Measurements from ENCODE around the gene ADD3. TPM values are rescaled to one million over a fixed set of nuclear protein-coding genes. Genes with fewer than 3 reads are reported as not detected.

ADD3 gene
- total and polyA plus RNA-seq, 2 donors (not counting 3 experiments of a cell fraction or from before 2014, with no cell fraction given): 14.9 to 55.2 TPM

DNA sequence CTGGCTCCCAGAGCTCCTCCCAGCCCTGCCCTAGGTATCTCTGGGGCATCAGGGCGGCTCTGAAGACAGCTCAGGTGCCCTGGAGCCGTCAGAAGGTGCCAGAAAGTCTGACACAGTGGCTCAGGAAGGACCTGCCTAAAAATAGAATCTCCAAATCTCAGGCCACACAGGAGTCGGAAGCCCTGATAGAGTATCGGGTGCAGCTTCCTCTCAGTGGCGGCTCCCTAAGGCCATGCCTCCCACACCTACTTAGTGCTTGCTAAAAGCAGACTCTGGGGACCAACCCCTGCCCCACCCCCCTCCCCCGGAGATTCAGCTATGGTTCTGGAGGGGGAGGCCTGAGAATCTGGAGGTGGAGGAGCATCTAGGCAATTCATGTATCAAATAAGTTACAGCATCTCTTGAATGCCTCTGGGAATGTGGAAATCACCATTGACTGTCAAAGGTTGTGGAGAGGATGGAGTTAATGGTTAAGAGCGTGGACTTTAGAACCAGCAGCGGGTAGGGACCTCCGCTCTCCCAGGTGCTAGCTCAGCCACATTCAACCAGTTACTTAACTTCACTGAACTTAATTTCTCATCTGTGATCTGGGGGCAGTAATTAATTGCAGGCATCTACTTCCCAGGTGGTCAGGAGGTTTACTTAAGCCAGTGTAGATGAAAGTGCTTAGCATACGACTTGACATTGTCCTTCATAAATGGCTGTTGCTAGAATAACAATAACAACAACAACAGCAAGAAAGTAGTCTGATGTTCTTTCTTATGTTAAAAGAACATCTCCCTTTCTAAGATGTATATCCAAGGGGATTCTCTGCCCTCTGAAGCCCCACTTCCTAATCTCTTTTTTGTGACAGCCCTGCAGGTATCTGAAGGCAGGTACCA, 161.1 kb downstream of the ADD3 start:
- CTCF ChIA-PET: interaction anchor here (0.8 to 1.2 kb wide), 3 partner anchors 8 to 285 kb away, joined by 3 to 4 read pairs (median 4); no protein-coding TSS in a partner anchor
- BruUV-seq (replicated peaks): no TSS peak
- FAIRE-seq: no peak

DNA sequence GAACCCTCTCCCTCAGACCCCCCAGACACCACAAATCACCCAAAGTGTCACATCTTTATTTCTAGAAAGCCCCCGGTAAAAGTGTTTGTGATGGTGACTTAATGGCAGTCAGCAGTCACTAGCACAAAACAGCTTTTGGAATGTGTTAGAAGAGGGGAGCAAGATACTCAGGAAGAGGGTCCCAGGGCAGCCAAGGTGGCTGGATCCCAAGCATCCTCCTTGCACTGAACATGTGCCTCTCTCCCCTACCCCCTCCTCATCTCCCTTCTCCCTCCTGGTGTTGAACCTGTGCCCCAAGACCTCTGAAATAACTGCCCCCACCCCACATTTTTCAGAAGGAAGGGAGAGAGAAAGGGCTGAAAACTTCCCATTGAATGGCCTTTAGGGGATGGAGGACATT, 161.8 kb downstream of the ADD3 start:
- BruUV-seq (replicated peaks): no TSS peak
- H3K9me1 ChIP-seq (replicated peaks; ENCODE audit: control insufficient read depth, extremely low read depth, insufficient read depth, low read length): no peaks in the 10 kb centered on the region
- dilution Hi-C loops (cut with MboI; ENCODE audit: extremely low pct_ligation_motif_present, low sequenced_read_pairs): no loop called here
- H3K9me3 ChIP-seq (replicated peaks; ENCODE audit: control insufficient read depth, insufficient read depth, low read length): no peaks in the 10 kb centered on the region
- H3K27ac ChIP-seq (ENCODE audit: insufficient read depth, low read depth, low read length): no peak overlapping the region
- no peaks in the 10 kb centered on the region for H3K79me2 ChIP-seq (ENCODE audit: control insufficient read depth, insufficient read depth, low read length)
- H3K36me3 ChIP-seq (ENCODE audit: control insufficient read depth in 2 of 2, extremely low read depth in 1 of 2, insufficient read depth in 2 of 2, low read length in 2 of 2): no peaks in the 10 kb centered on the region
- H3K4me1 ChIP-seq (ENCODE audit: control insufficient read depth, extremely low read depth, insufficient read depth, low read length): no peaks in the 10 kb centered on the region
- CTCF ChIA-PET: no interaction called here
- TF ChIP-seq, protein P1, sequence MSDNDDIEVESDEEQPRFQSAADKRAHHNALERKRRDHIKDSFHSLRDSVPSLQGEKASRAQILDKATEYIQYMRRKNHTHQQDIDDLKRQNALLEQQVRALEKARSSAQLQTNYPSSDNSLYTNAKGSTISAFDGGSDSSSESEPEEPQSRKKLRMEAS (IDR thresholded peaks at IDR 0.05; ENCODE audit: insufficient read depth, insufficient read length): no peak
- TF ChIP-seq FOS (IDR thresholded peaks at IDR 0.05; ENCODE audit: borderline replicate concordance, insufficient read depth, low read length): no peak
- TF ChIP-seq, protein P2, sequence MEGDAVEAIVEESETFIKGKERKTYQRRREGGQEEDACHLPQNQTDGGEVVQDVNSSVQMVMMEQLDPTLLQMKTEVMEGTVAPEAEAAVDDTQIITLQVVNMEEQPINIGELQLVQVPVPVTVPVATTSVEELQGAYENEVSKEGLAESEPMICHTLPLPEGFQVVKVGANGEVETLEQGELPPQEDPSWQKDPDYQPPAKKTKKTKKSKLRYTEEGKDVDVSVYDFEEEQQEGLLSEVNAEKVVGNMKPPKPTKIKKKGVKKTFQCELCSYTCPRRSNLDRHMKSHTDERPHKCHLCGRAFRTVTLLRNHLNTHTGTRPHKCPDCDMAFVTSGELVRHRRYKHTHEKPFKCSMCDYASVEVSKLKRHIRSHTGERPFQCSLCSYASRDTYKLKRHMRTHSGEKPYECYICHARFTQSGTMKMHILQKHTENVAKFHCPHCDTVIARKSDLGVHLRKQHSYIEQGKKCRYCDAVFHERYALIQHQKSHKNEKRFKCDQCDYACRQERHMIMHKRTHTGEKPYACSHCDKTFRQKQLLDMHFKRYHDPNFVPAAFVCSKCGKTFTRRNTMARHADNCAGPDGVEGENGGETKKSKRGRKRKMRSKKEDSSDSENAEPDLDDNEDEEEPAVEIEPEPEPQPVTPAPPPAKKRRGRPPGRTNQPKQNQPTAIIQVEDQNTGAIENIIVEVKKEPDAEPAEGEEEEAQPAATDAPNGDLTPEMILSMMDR (IDR thresholded peaks at IDR 0.05; ENCODE audit: extremely low read depth in 1 of 2, insufficient read depth in 1 of 2, low read depth in 1 of 2, low read length in 2 of 2): no peak
- no peak for TF ChIP-seq MYC (IDR thresholded peaks at IDR 0.05; ENCODE audit: low read depth, low read length)
- TF ChIP-seq JUN (IDR thresholded peaks at IDR 0.05; ENCODE audit: borderline replicate concordance, insufficient read depth, insufficient read length, low read depth): no peak
- TF ChIP-seq POLR2AphosphoS5 (IDR thresholded peaks at IDR 0.05; ENCODE audit: insufficient read depth, low read depth, low read length): no peak
- TF ChIP-seq GATA2 (IDR thresholded peaks at IDR 0.05; ENCODE audit: insufficient read depth, insufficient read length, low read depth, low read length): no peak
- no peak for TF ChIP-seq POLR2A (IDR thresholded peaks at IDR 0.05; ENCODE audit: low read depth, low read length)
- no peak for TF ChIP-seq EZH2 (IDR thresholded peaks at IDR 0.05; ENCODE audit: borderline replicate concordance, low read depth, low read length, severe bottlenecking)
- POLR2A ChIA-PET: no interaction called here
- DNase-seq (ENCODE audit: low read depth, low spot score) (no peak), FAIRE-seq (no peak)
- no peak overlapping the region for H3K9ac ChIP-seq (replicated peaks; ENCODE audit: extremely low read depth, insufficient read depth, low read length)
- H3K4me2 ChIP-seq (ENCODE audit: insufficient read depth, low read length): no peak overlapping the region
- no peaks in the 10 kb centered on the region for H4K20me1 ChIP-seq (replicated peaks; ENCODE audit: control insufficient read depth, extremely low read depth, insufficient read depth, low read length)
- peaks cover 31 to 32% of the 10 kb centered on the region in 2 experiments for H3K27me3 ChIP-seq (ENCODE audit: control insufficient read depth in 2 of 2, insufficient read depth in 2 of 2, low read length in 2 of 2)
- no peak overlapping the region for H2AFZ ChIP-seq (ENCODE audit: low read depth, low read length)
- H3K4me3 ChIP-seq (replicated peaks in 1 of 3; ENCODE audit: insufficient read depth in 1 of 3, low read depth in 1 of 3, low read length in 3 of 3): no peak overlapping the region
- intact Hi-C loops (cut with micrococcal nuclease): no loop called here

More for the DNA sequence above, 161.1 kb downstream of the ADD3 start:
- DNase-seq (ENCODE audit: low read depth, low spot score): no peak
- dilution Hi-C loops (cut with MboI; ENCODE audit: extremely low pct_ligation_motif_present, low sequenced_read_pairs) (no loop called here), intact Hi-C loops (cut with micrococcal nuclease) (no loop called here)
- no peaks in the 10 kb centered on the region for H3K36me3 ChIP-seq (ENCODE audit: control insufficient read depth in 2 of 2, extremely low read depth in 1 of 2, insufficient read depth in 2 of 2, low read length in 2 of 2)
- TF ChIP-seq EZH2 (IDR thresholded peaks at IDR 0.05; ENCODE audit: borderline replicate concordance, low read depth, low read length, severe bottlenecking) (peak; percentile 33), JUN (IDR thresholded peaks at IDR 0.05; ENCODE audit: borderline replicate concordance, insufficient read depth, insufficient read length, low read depth) (no peak)
- TF ChIP-seq, protein P2 (IDR thresholded peaks at IDR 0.05; ENCODE audit: extremely low read depth in 1 of 2, insufficient read depth in 1 of 2, low read depth in 1 of 2, low read length in 2 of 2): no peak
- no peak overlapping the region for H3K4me2 ChIP-seq (ENCODE audit: insufficient read depth, low read length)
- no peak overlapping the region for H3K9ac ChIP-seq (replicated peaks; ENCODE audit: extremely low read depth, insufficient read depth, low read length)
- no peaks in the 10 kb centered on the region for H3K4me1 ChIP-seq (ENCODE audit: control insufficient read depth, extremely low read depth, insufficient read depth, low read length)
- H4K20me1 ChIP-seq (replicated peaks; ENCODE audit: control insufficient read depth, extremely low read depth, insufficient read depth, low read length): no peaks in the 10 kb centered on the region
- no peak overlapping the region for H3K4me3 ChIP-seq (replicated peaks in 1 of 3; ENCODE audit: insufficient read depth in 1 of 3, low read depth in 1 of 3, low read length in 3 of 3)
- no peak overlapping the region for H2AFZ ChIP-seq (ENCODE audit: low read depth, low read length)
- H3K9me3 ChIP-seq (replicated peaks; ENCODE audit: control insufficient read depth, insufficient read depth, low read length): no peaks in the 10 kb centered on the region
- H3K27me3 ChIP-seq (ENCODE audit: control insufficient read depth in 2 of 2, insufficient read depth in 2 of 2, low read length in 2 of 2): peaks cover 32% of the 10 kb centered on the region in 2 experiments
- no peaks in the 10 kb centered on the region for H3K79me2 ChIP-seq (ENCODE audit: control insufficient read depth, insufficient read depth, low read length)
- H3K9me1 ChIP-seq (replicated peaks; ENCODE audit: control insufficient read depth, extremely low read depth, insufficient read depth, low read length): no peaks in the 10 kb centered on the region
- no peak overlapping the region for H3K27ac ChIP-seq (ENCODE audit: insufficient read depth, low read depth, low read length)
- POLR2A ChIA-PET: no interaction called here
